Fibroblast of peridontal ligament (primary cell): ENCODE results near the gene ZDHHC22.
A peak's percentile ranks its signal among the peaks of the same experiment; 100 is the strongest.

Experiments used
- DNase-seq: peaks from one replicate; pipeline ENCODE4 v3.0.0-alpha.2; 2010; ENCODE audit errors: extremely low read depth

ZDHHC22 gene

GRCh38 chr14:77157740-77158139 lies 16.1 kb upstream of the ZDHHC22 start:
- no peak for DNase-seq

GRCh38 chr14:77155083-77155482 lies 13.5 kb upstream of the ZDHHC22 start:
- DNase-seq: no peak

GRCh38 chr14:77154421-77154820 lies 12.8 kb upstream of the ZDHHC22 start:
- DNase-seq: no peak

- DNase-seq: no peak
Observed at GRCh38 chr14:77153802-77154201, 12.2 kb upstream of the ZDHHC22 start.

- peak; percentile 45 for DNase-seq
Observed at GRCh38 chr14:77151918-77152588, 10.5 kb upstream of the ZDHHC22 start.

- no peak for DNase-seq
Observed at GRCh38 chr14:77151245-77151644, 9.7 kb upstream of the ZDHHC22 start.

- DNase-seq: no peak
Observed at GRCh38 chr14:77148510-77149231, 7.1 kb upstream of the ZDHHC22 start.

GRCh38 chr14:77145975-77146740 lies 4.6 kb upstream of the ZDHHC22 start:
- no peak for DNase-seq

GRCh38 chr14:77144412-77145115 lies 3.0 kb upstream of the ZDHHC22 start:
- no peak for DNase-seq

GRCh38 chr14:77143071-77143470 lies 1.5 kb upstream of the ZDHHC22 start:
- no peak for DNase-seq

- DNase-seq: no peak
Observed at GRCh38 chr14:77142005-77142800, 612 bp upstream of the ZDHHC22 start.

- no peak for DNase-seq
Observed at GRCh38 chr14:77140359-77141213, 1.0 kb downstream of the ZDHHC22 start.

GRCh38 chr14:77139540-77140358 lies 1.8 kb downstream of the ZDHHC22 start:
- no peak for DNase-seq

GRCh38 chr14:77139022-77139421 lies 2.6 kb downstream of the ZDHHC22 start:
- DNase-seq: no peak

- peak; percentile 62 for DNase-seq
Observed at GRCh38 chr14:77133720-77134338, 7.8 kb downstream of the ZDHHC22 start.

- no peak for DNase-seq
Observed at GRCh38 chr14:77131871-77132486, 9.6 kb downstream of the ZDHHC22 start.

GRCh38 chr14:77131206-77131605 lies 10.4 kb downstream of the ZDHHC22 start:
- DNase-seq: no peak

GRCh38 chr14:77130386-77130785 lies 11.2 kb downstream of the ZDHHC22 start:
- DNase-seq: no peak
